ENCODE results near the gene TRIP6. TPM values are rescaled to one million over a fixed set of nuclear protein-coding genes. Genes with fewer than 3 reads are reported as not detected.

TRIP6 gene
- total and polyA plus RNA-seq, 2 experiments from 2014 or later = 57.5 to 70.3 TPM

DNA sequence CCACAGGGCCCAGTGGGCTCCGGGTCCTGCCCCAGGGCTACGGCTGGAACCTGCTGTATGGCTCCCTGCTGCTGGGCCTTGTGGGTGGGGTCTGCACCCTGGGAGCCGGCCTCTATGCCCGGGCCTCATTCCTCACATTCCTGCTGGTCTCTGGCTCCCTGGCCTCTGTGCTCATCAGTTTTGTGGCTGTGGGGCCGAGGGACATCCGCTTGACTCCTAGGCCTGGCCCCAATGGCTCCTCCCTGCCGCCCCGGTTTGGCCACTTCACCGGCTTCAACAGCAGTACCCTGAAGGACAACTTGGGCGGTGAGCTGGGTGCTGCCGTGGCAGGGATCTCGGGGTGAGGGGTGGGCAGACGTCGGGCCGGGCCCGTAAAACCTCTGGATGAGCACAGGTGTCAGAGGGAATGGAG lies 10.3 kb upstream of the TRIP6 start:
- H3K36me3 ChIP-seq (replicated peaks; ENCODE audit: insufficient read depth, low read depth) = no peaks in the 10 kb centered on the region
- no peaks in the 10 kb centered on the region for H3K27me3 ChIP-seq
- H3K27ac ChIP-seq = no peak overlapping the region
- H3K9me3 ChIP-seq (ENCODE audit: low read depth) = no peaks in the 10 kb centered on the region
- H3K4me2 ChIP-seq = no peak overlapping the region
- no peaks in the 10 kb centered on the region for H3K4me1 ChIP-seq (ENCODE audit: insufficient read depth)
- WGBS (ENCODE audit: low lambda C conversion rate, missing lambda C conversion rate) = 69% methylated on average over 16 of the region's 16 CpGs
- TF ChIP-seq EZH2phosphoT487 (IDR thresholded peaks at IDR 0.05; ENCODE audit: low read depth, severe bottlenecking, unreplicated experiment) = no peak
- no peak overlapping the region for H3K4me3 ChIP-seq
- no peak overlapping the region for H2AFZ ChIP-seq
- H3K9me2 ChIP-seq (replicated peaks; ENCODE audit: insufficient read depth) = no peaks in the 10 kb centered on the region
- H4K20me1 ChIP-seq (ENCODE audit: insufficient read depth, poor library complexity, severe bottlenecking) = no peaks in the 10 kb centered on the region
- no peak for DNase-seq (ENCODE audit: low spot score)
- H3K79me2 ChIP-seq = peaks cover 18% of the 10 kb centered on the region

DNA sequence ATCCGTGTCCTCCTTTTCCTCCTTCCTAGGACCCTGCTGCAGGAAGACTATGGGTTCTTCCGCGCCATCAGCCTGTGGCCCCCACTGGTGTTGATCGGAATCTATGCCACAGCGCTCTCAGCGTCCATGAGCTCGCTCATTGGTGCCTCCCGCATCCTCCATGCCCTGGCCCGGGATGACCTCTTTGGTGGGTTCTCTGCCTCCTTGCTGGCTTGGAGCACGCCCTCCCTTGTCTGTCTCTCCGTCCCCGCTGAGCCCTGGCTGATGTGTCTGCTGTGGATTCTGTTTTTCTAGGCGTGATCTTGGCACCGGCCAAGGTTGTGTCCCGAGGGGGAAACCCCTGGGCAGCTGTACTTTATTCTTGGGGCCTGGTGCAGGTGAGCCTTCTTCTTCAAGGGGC lies 7.3 kb upstream of the TRIP6 start:
- H3K36me3 ChIP-seq (replicated peaks; ENCODE audit: insufficient read depth, low read depth) = no peaks in the 10 kb centered on the region
- no peaks in the 10 kb centered on the region for H3K9me3 ChIP-seq (ENCODE audit: low read depth)
- TF ChIP-seq, protein P1, sequence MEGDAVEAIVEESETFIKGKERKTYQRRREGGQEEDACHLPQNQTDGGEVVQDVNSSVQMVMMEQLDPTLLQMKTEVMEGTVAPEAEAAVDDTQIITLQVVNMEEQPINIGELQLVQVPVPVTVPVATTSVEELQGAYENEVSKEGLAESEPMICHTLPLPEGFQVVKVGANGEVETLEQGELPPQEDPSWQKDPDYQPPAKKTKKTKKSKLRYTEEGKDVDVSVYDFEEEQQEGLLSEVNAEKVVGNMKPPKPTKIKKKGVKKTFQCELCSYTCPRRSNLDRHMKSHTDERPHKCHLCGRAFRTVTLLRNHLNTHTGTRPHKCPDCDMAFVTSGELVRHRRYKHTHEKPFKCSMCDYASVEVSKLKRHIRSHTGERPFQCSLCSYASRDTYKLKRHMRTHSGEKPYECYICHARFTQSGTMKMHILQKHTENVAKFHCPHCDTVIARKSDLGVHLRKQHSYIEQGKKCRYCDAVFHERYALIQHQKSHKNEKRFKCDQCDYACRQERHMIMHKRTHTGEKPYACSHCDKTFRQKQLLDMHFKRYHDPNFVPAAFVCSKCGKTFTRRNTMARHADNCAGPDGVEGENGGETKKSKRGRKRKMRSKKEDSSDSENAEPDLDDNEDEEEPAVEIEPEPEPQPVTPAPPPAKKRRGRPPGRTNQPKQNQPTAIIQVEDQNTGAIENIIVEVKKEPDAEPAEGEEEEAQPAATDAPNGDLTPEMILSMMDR (IDR thresholded peaks at IDR 0.05; ENCODE audit: poor library complexity) = no peak
- no peak for TF ChIP-seq EZH2 (IDR thresholded peaks at IDR 0.05; ENCODE audit: borderline replicate concordance)
- no peak for TF ChIP-seq EZH2phosphoT487 (IDR thresholded peaks at IDR 0.05; ENCODE audit: low read depth, severe bottlenecking, unreplicated experiment)
- H3K4me2 ChIP-seq = no peak overlapping the region
- no peaks in the 10 kb centered on the region for H3K9me2 ChIP-seq (replicated peaks; ENCODE audit: insufficient read depth)
- no peak overlapping the region for H2AFZ ChIP-seq
- H3K27ac ChIP-seq = no peak overlapping the region
- 91% methylated on average over 15 of the region's 15 CpGs for WGBS (ENCODE audit: low lambda C conversion rate, missing lambda C conversion rate)
- no peak for DNase-seq (ENCODE audit: low spot score)
- H3K4me3 ChIP-seq = no peak overlapping the region
- H4K20me1 ChIP-seq (ENCODE audit: insufficient read depth, poor library complexity, severe bottlenecking) = no peaks in the 10 kb centered on the region
- no peaks in the 10 kb centered on the region for H3K4me1 ChIP-seq (ENCODE audit: insufficient read depth)
- no peaks in the 10 kb centered on the region for H3K27me3 ChIP-seq
- peaks cover 5% of the 10 kb centered on the region for H3K79me2 ChIP-seq

DNA sequence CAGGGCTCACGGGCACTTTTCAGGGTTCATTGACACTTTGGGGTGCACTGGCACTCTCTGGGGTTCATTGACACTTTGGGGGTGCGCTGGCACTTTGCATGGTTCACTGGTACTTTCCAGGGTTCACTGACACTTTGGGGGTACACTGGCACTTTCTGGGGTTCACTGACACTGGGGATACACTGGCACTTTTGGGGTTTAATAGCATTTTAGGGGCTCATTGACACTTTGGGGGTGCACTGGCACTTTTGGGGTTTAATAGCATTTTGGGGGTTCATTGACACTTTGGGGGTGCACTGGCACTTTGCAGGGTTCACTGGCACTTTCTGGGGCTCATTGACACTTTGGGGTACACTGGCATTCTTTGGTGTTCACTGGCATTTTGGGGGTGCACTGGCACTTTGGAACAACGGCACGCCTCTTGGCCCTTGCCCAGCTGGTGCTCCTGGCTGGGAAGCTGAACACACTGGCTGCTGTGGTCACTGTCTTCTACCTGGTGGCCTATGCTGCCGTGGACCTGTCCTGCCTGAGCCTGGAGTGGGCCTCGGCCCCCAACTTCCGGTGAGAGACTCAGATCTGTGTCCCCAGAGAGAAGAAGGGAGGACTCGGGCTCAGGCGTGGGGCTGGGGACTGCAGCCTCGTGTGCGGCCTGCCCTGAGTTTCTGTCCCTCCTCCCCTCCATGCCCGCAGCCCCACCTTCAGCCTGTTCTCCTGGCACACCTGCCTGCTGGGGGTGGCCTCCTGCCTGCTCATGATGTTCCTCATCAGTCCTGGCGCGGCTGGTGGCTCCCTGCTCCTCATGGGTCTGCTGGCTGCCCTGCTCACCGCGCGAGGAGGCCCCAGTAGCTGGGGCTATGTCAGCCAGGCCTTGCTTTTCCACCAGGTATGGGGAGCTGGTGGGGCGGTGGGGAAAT lies 6.2 kb upstream of the TRIP6 start:
- Histone ChIP-seq H3K4me2 (no peak overlapping the region), H3K27me3 (no peaks in the 10 kb centered on the region), H4K20me1 (ENCODE audit: insufficient read depth, poor library complexity, severe bottlenecking) (no peaks in the 10 kb centered on the region), H3K27ac (no peak overlapping the region), H3K9me3 (ENCODE audit: low read depth) (no peaks in the 10 kb centered on the region), H3K4me3 (no peak overlapping the region), H3K4me1 (ENCODE audit: insufficient read depth) (no peaks in the 10 kb centered on the region), H2AFZ (no peak overlapping the region), H3K79me2 (no peaks in the 10 kb centered on the region), H3K36me3 (replicated peaks; ENCODE audit: insufficient read depth, low read depth) (no peaks in the 10 kb centered on the region), H3K9me2 (replicated peaks; ENCODE audit: insufficient read depth) (no peaks in the 10 kb centered on the region)
- DNase-seq (ENCODE audit: low spot score) = no peak
- WGBS (ENCODE audit: low lambda C conversion rate, missing lambda C conversion rate) = 96% methylated on average over 16 of the region's 18 CpGs
- TF ChIP-seq, protein P1 (IDR thresholded peaks at IDR 0.05; ENCODE audit: poor library complexity) = no peak
- TF ChIP-seq EZH2phosphoT487 (IDR thresholded peaks at IDR 0.05; ENCODE audit: low read depth, severe bottlenecking, unreplicated experiment) (no peak), EZH2 (IDR thresholded peaks at IDR 0.05; ENCODE audit: borderline replicate concordance) (no peak)

DNA sequence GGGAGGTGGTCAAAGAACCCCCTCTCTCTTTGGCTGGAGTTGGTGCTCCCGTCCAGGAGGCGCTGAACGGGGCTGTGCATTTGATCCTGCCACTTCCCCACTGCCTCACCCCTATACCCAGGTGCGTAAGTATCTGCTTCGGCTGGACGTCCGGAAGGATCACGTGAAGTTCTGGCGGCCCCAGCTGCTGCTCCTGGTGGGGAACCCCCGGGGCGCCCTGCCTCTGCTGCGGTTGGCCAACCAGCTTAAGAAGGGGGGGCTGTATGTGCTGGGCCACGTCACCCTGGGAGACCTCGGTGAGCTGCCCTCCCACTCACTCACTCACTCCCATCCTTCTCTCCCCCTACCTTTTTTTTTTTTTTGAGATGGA lies 5.6 kb upstream of the TRIP6 start:
- 97% methylated on average over 14 of the region's 14 CpGs for WGBS (ENCODE audit: low lambda C conversion rate, missing lambda C conversion rate)
- no peaks in the 10 kb centered on the region for H3K9me3 ChIP-seq (ENCODE audit: low read depth)

More for the DNA sequence above, 5.6 kb upstream of the TRIP6 start:
- no peak for DNase-seq (ENCODE audit: low spot score)
- Histone ChIP-seq H3K27me3 (no peaks in the 10 kb centered on the region), H3K4me1 (ENCODE audit: insufficient read depth) (peaks cover 4% of the 10 kb centered on the region), H4K20me1 (ENCODE audit: insufficient read depth, poor library complexity, severe bottlenecking) (no peaks in the 10 kb centered on the region), H3K9me2 (replicated peaks; ENCODE audit: insufficient read depth) (no peaks in the 10 kb centered on the region), H3K36me3 (replicated peaks; ENCODE audit: insufficient read depth, low read depth) (no peaks in the 10 kb centered on the region), H3K4me3 (no peak overlapping the region), H3K4me2 (no peak overlapping the region), H3K27ac (no peak overlapping the region), H3K79me2 (peaks cover 3% of the 10 kb centered on the region), H2AFZ (no peak overlapping the region)
- TF ChIP-seq EZH2 (IDR thresholded peaks at IDR 0.05; ENCODE audit: borderline replicate concordance) (no peak), EZH2phosphoT487 (IDR thresholded peaks at IDR 0.05; ENCODE audit: low read depth, severe bottlenecking, unreplicated experiment) (no peak)
- TF ChIP-seq, protein P1 (IDR thresholded peaks at IDR 0.05; ENCODE audit: poor library complexity) = no peak
